Measurements from ENCODE around the gene GRIK5. TPM values are rescaled to one million over a fixed set of nuclear protein-coding genes. Genes with fewer than 3 reads are reported as not detected.
A peak's percentile ranks its signal among the peaks of the same experiment; 100 is the strongest.

GRIK5 gene
- total RNA-seq, 1 donor, result under 0.01 TPM

DNA sequence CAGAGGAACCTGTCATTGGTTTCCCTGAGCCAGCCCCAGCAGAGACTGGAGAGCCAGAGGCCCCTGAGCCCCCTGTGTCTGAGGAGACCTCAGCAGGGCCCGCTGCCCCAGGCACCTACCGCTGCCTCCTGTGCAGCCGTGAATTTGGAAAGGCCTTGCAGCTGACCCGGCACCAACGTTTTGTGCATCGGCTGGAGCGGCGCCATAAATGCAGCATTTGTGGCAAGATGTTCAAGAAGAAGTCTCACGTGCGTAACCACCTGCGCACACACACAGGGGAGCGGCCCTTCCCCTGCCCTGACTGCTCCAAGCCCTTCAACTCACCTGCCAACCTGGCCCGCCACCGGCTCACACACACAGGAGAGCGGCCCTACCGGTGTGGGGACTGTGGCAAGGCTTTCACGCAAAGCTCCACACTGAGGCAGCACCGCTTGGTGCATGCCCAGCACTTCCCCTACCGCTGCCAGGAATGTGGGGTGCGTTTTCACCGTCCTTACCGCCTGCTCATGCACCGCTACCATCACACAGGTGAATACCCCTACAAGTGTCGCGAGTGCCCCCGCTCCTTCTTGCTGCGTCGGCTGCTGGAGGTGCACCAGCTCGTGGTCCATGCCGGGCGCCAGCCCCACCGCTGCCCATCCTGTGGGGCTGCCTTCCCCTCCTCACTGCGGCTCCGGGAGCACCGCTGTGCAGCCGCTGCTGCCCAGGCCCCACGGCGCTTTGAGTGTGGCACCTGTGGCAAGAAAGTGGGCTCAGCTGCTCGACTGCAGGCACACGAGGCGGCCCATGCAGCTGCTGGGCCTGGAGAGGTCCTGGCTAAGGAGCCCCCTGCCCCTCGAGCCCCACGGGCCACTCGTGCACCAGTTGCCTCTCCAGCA is 10.1 kb upstream of the GRIK5 start:
- Histone ChIP-seq H3K27me3 (ENCODE audit: insufficient read depth, low read length) (no peaks in the 10 kb centered on the region), H3K4me2 (ENCODE audit: insufficient read depth, low read length) (no peak overlapping the region), H2AFZ (ENCODE audit: low read length) (no peak overlapping the region), H3K27ac (ENCODE audit: low read depth, low read length) (no peak overlapping the region), H3K4me1 (ENCODE audit: insufficient read depth, low read length) (peaks cover 17% of the 10 kb centered on the region), H4K20me1 (ENCODE audit: insufficient read depth, low read length) (peaks cover 45% of the 10 kb centered on the region), H3K9me3 (ENCODE audit: low read depth, low read length) (no peaks in the 10 kb centered on the region), H3K79me2 (ENCODE audit: insufficient read depth, low read length) (peaks cover 65% of the 10 kb centered on the region), H3K4me3 (ENCODE audit: insufficient read depth, low read length) (no peak overlapping the region), H3K36me3 (ENCODE audit: insufficient read depth, low read length) (peaks cover 42% of the 10 kb centered on the region)
- DNase-seq (ENCODE audit: insufficient read length, low spot score, missing footprints), result peak; percentile 38
- TF ChIP-seq, protein P1, sequence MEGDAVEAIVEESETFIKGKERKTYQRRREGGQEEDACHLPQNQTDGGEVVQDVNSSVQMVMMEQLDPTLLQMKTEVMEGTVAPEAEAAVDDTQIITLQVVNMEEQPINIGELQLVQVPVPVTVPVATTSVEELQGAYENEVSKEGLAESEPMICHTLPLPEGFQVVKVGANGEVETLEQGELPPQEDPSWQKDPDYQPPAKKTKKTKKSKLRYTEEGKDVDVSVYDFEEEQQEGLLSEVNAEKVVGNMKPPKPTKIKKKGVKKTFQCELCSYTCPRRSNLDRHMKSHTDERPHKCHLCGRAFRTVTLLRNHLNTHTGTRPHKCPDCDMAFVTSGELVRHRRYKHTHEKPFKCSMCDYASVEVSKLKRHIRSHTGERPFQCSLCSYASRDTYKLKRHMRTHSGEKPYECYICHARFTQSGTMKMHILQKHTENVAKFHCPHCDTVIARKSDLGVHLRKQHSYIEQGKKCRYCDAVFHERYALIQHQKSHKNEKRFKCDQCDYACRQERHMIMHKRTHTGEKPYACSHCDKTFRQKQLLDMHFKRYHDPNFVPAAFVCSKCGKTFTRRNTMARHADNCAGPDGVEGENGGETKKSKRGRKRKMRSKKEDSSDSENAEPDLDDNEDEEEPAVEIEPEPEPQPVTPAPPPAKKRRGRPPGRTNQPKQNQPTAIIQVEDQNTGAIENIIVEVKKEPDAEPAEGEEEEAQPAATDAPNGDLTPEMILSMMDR (IDR thresholded peaks at IDR 0.05; ENCODE audit: extremely low read depth, low read depth, low read length), result no peak

DNA sequence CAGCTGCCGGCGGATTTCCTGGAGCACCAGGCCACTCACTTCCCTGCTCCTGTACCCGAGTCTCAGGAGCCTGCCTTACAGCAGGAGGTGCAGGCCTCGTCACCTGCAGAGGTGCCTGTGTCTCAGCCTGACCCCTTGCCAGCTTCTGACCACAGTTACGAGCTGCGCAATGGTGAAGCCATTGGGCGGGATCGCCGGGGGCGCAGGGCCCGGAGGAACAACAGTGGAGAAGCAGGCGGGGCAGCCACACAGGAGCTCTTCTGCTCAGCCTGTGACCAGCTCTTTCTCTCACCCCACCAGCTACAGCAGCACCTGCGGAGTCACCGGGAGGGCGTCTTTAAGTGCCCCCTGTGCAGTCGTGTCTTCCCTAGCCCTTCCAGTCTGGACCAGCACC is 9.3 kb upstream of the GRIK5 start:
- no peaks in the 10 kb centered on the region for H3K27me3 ChIP-seq (ENCODE audit: insufficient read depth, low read length)
- no peak for DNase-seq (ENCODE audit: insufficient read length, low spot score, missing footprints)
- no peak overlapping the region for H3K4me3 ChIP-seq (ENCODE audit: insufficient read depth, low read length)
- TF ChIP-seq, protein P1 (IDR thresholded peaks at IDR 0.05; ENCODE audit: extremely low read depth, low read depth, low read length), result no peak
- H3K79me2 ChIP-seq (ENCODE audit: insufficient read depth, low read length), result peaks cover 65% of the 10 kb centered on the region
- H3K27ac ChIP-seq (ENCODE audit: low read depth, low read length), result no peak overlapping the region
- H2AFZ ChIP-seq (ENCODE audit: low read length), result no peak overlapping the region
- H4K20me1 ChIP-seq (ENCODE audit: insufficient read depth, low read length), result peaks cover 45% of the 10 kb centered on the region
- peaks cover 42% of the 10 kb centered on the region for H3K36me3 ChIP-seq (ENCODE audit: insufficient read depth, low read length)
- peaks cover 20% of the 10 kb centered on the region for H3K4me1 ChIP-seq (ENCODE audit: insufficient read depth, low read length)
- no peaks in the 10 kb centered on the region for H3K9me3 ChIP-seq (ENCODE audit: low read depth, low read length)
- no peak overlapping the region for H3K4me2 ChIP-seq (ENCODE audit: insufficient read depth, low read length)

DNA sequence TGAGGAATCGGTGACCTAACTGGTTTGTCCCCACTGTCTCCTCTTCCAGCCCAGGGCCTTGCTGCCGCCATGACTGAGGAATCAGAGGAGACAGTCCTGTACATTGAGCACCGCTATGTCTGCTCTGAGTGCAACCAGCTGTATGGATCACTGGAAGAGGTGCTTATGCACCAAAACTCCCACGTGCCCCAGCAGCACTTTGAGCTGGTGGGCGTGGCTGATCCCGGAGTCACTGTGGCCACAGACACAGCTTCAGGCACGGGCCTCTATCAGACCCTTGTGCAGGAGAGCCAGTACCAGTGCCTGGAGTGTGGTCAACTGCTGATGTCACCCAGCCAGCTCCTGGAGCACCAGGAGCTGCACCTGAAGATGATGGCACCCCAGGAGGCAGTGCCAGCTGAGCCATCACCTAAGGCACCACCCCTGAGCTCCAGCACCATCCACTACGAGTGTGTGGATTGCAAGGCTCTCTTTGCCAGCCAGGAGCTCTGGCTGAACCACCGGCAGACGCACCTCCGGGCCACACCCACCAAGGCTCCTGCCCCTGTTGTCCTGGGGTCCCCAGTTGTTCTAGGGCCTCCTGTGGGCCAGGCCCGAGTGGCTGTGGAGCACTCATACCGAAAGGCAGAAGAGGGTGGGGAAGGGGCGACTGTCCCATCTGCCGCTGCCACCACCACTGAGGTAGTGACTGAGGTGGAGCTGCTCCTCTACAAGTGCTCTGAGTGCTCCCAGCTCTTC is 8.7 kb upstream of the GRIK5 start:
- Histone ChIP-seq H3K4me1 (ENCODE audit: insufficient read depth, low read length) (peaks cover 20% of the 10 kb centered on the region), H3K4me2 (ENCODE audit: insufficient read depth, low read length) (no peak overlapping the region), H3K9me3 (ENCODE audit: low read depth, low read length) (no peaks in the 10 kb centered on the region), H2AFZ (ENCODE audit: low read length) (no peak overlapping the region), H3K79me2 (ENCODE audit: insufficient read depth, low read length) (peaks cover 64% of the 10 kb centered on the region), H3K36me3 (ENCODE audit: insufficient read depth, low read length) (peaks cover 42% of the 10 kb centered on the region), H3K27me3 (ENCODE audit: insufficient read depth, low read length) (no peaks in the 10 kb centered on the region), H3K27ac (ENCODE audit: low read depth, low read length) (no peak overlapping the region), H3K4me3 (ENCODE audit: insufficient read depth, low read length) (no peak overlapping the region), H4K20me1 (ENCODE audit: insufficient read depth, low read length) (peaks cover 43% of the 10 kb centered on the region)
- DNase-seq (ENCODE audit: insufficient read length, low spot score, missing footprints), result no peak
- TF ChIP-seq, protein P1 (IDR thresholded peaks at IDR 0.05; ENCODE audit: extremely low read depth, low read depth, low read length), result no peak

DNA sequence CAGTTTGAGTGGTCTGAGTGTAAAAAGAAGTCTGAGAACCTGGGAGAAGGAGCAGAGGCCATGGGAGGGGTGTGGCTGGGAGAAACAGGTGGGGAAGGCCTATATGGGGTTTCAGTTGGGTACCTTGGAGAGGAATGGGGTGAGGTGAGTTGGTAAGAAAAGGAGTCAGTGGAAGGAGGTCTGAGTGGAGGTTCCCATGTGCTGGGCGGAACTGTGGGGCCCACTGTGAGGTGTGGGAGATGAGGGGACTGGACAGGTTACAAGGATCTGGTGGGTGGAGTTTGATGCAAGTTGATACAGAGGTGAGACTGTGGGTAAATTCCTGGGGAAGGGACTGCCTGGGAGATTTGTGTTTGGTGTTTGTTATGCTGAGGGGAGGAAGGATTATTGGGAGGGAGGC is 8.1 kb upstream of the GRIK5 start:
- H3K27me3 ChIP-seq (ENCODE audit: insufficient read depth, low read length), result no peaks in the 10 kb centered on the region
- H3K79me2 ChIP-seq (ENCODE audit: insufficient read depth, low read length), result peaks cover 62% of the 10 kb centered on the region
- TF ChIP-seq, protein P1 (IDR thresholded peaks at IDR 0.05; ENCODE audit: extremely low read depth, low read depth, low read length), result no peak
- H3K9me3 ChIP-seq (ENCODE audit: low read depth, low read length), result no peaks in the 10 kb centered on the region
- peaks cover 20% of the 10 kb centered on the region for H3K4me1 ChIP-seq (ENCODE audit: insufficient read depth, low read length)
- H3K4me3 ChIP-seq (ENCODE audit: insufficient read depth, low read length), result no peak overlapping the region
- no peak for DNase-seq (ENCODE audit: insufficient read length, low spot score, missing footprints)
- peaks cover 42% of the 10 kb centered on the region for H3K36me3 ChIP-seq (ENCODE audit: insufficient read depth, low read length)
- H3K4me2 ChIP-seq (ENCODE audit: insufficient read depth, low read length), result peak overlapping the region; percentile 98
- no peak overlapping the region for H2AFZ ChIP-seq (ENCODE audit: low read length)
- H4K20me1 ChIP-seq (ENCODE audit: insufficient read depth, low read length), result peaks cover 42% of the 10 kb centered on the region
- no peak overlapping the region for H3K27ac ChIP-seq (ENCODE audit: low read depth, low read length)
